WERI-Rb-1 (cell line): ENCODE results near the gene DHX57.

ENCODE experiments used
- DNase-seq: peaks from one replicate; pipeline ENCODE4 v3.0.0-alpha.2; 2020
- H3K27ac ChIP-seq: fragments of 250-450 bp; sonication (Bioruptor Pico); 2 replicates; pipeline ENCODE4 v1.5.1; 2020; ENCODE audit warnings: mild to moderate bottlenecking, moderate library complexity
- H3K27me3 ChIP-seq: fragments of 250-450 bp; sonication (Bioruptor Pico); 2 replicates; pipeline ENCODE4 v1.5.1; 2021; ENCODE audit warnings: mild to moderate bottlenecking, low read depth, moderate library complexity; ENCODE audit not compliant: insufficient read depth, severe bottlenecking
- H3K36me3 ChIP-seq: fragments of 250-450 bp; sonication (Bioruptor Pico); 2 replicates; pipeline ENCODE4 v1.5.1; 2020; ENCODE audit warnings: mild to moderate bottlenecking, moderate library complexity
- H3K4me3 ChIP-seq: 2 replicates; pipeline ENCODE4 v1.5.1; 2011; ENCODE audit warnings: low read depth, mild to moderate bottlenecking, control low read depth, low read length
- H3K9me3 ChIP-seq: fragments of 250-450 bp; sonication (Bioruptor Pico); 2 replicates; pipeline ENCODE4 v1.5.1; 2021; ENCODE audit warnings: mild to moderate bottlenecking, moderate library complexity; ENCODE audit not compliant: severe bottlenecking
- CTCF ChIP-seq: IDR thresholded peaks from 2 replicates; pipeline ENCODE4 v1.5.1; 2011; ENCODE audit warnings: low read depth, mild to moderate bottlenecking, control low read depth, inconsistent platforms, low read length

DHX57 gene

GRCh38 chr2:38909872-38910271, 34.1 kb upstream of the DHX57 start:
- no peaks in the 10 kb centered on the region for H3K36me3 ChIP-seq
- TF ChIP-seq CTCF = no peak
- no peaks in the 10 kb centered on the region for H3K27me3 ChIP-seq
- H3K9me3 ChIP-seq = no peaks in the 10 kb centered on the region
- H3K4me3 ChIP-seq = no peak overlapping the region
- no peak overlapping the region for H3K27ac ChIP-seq
- no peak for DNase-seq

DNA sequence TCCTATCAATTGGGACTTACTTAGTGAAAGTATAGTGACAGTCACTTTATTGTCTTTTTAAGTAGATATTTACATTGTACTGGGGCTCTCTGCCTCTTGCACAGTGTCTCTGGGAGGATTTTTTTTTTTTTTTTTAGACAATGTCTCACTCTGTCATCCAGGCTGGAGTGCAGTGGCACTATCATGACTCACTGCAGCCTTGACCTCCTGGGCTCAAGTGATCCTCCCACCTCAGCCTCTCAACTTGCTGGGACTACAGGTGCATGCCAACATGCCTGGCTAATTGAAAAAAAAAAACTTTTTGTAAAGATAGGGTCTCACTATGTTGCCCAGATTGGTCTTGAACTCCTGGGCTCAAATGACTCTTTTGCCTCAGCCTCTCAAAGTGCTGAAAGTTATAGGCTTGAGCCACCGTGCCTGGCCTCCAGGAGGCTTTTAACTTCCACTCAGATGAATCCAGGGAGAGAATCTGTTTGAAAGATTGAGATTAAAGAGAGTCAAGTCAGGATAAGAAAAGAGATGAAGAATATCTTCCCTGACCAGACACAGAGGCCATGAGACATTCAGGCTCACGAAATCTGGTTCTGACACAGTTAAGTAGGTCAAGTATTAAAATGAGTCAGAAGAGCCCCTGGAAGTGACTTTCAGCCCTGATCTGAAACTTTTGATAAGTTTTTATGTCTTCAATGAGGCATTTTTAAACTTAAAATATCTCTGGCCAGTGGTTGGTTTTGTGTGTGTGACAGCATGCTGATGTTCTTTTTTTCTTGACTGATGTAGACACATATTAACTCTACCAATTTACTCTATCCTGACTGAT, 32.2 kb upstream of the DHX57 start:
- Histone ChIP-seq H3K27me3 (no peaks in the 10 kb centered on the region), H3K9me3 (no peaks in the 10 kb centered on the region), H3K4me3 (no peak overlapping the region), H3K36me3 (no peaks in the 10 kb centered on the region), H3K27ac (no peak overlapping the region)
- no peak for DNase-seq
- TF ChIP-seq CTCF = no peak

DNA sequence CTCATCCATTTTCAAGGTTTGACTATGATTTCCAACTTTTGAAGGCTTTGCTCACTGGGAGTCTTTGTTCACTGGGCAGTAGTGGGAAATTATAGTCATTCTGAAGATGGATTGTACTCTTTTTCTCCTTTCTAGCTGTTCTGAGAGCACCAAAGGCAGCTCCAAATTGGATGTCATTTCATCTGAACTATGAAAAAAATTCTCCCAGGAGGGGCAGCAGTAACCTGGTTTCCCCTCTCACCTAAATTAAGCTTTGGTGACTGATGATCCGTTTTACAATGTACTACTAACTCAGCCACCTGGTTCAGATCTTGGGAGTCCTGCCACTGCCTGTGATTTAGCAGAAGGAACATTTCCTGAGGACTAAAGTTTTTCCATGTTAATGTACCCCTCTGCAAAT, 31.5 kb upstream of the DHX57 start:
- H3K4me3 ChIP-seq = no peak overlapping the region
- no peaks in the 10 kb centered on the region for H3K9me3 ChIP-seq
- no peaks in the 10 kb centered on the region for H3K36me3 ChIP-seq
- no peaks in the 10 kb centered on the region for H3K27me3 ChIP-seq
- no peak for DNase-seq
- no peak overlapping the region for H3K27ac ChIP-seq
- TF ChIP-seq CTCF = no peak

DNA sequence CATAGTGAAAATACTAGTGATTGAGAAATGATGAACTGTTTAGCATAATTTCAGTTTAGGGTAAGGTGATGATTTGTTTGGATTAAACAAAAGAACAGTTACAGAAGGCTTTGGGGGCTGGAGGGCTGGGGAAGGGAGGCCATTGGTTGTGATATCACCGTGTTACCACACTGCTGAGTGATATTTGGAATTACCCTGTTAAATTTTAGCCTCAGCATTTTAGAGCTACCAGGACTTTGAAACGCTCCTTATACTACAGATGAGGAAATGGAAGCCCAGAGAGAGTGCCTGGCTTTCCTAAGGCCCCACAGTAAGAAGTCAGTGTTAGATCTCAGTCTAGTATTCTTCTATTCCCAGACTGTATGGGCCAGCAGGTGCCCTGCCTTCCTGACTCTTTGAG, 29.5 kb upstream of the DHX57 start:
- no peak overlapping the region for H3K27ac ChIP-seq
- no peaks in the 10 kb centered on the region for H3K27me3 ChIP-seq
- no peaks in the 10 kb centered on the region for H3K36me3 ChIP-seq
- no peak for DNase-seq
- no peak overlapping the region for H3K4me3 ChIP-seq
- TF ChIP-seq CTCF = no peak
- no peaks in the 10 kb centered on the region for H3K9me3 ChIP-seq

DNA sequence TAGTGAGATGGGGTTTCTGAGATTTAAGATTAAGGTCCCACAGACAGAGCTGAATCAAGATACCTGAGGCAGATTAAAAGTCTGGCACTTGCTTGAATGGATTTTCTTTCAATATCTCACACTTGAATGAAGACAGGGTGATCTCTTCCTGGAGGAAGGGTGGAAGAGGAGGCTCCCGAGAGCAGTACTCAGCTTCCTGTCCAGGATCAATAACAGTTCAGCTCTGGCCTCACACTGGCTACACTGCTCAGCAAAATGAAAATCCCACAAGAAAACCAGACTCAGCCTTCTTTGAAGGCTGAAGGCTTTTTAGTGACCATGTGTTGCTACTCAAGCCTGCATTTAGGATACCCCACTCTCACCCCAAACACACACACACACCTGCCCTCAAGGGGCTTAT, 25.0 kb upstream of the DHX57 start:
- Histone ChIP-seq H3K4me3 (no peak overlapping the region), H3K27ac (no peak overlapping the region), H3K36me3 (no peaks in the 10 kb centered on the region), H3K9me3 (no peaks in the 10 kb centered on the region), H3K27me3 (no peaks in the 10 kb centered on the region)
- DNase-seq = no peak
- TF ChIP-seq CTCF = no peak

GRCh38 chr2:38898256-38898655, 22.5 kb upstream of the DHX57 start:
- H3K4me3 ChIP-seq = no peak overlapping the region
- H3K36me3 ChIP-seq = no peaks in the 10 kb centered on the region
- H3K9me3 ChIP-seq = no peaks in the 10 kb centered on the region
- no peak for DNase-seq
- no peaks in the 10 kb centered on the region for H3K27me3 ChIP-seq
- no peak for TF ChIP-seq CTCF
- H3K27ac ChIP-seq = no peak overlapping the region
